ENCODE measurements around the gene MMD.

The MMD gene

GRCh38 chr17:55354010-55354409 lies 67.6 kb downstream of the MMD start:
- DNase-seq (ENCODE audit: low read depth in 1 of 2, low spot score in 1 of 2), result no peak

- no peak for DNase-seq (ENCODE audit: low read depth in 1 of 2, low spot score in 1 of 2)
Observed at GRCh38 chr17:55351226-55351625, 70.4 kb downstream of the MMD start.

GRCh38 chr17:55350825-55351205 lies 70.8 kb downstream of the MMD start:
- no peak for DNase-seq (ENCODE audit: low read depth in 1 of 2, low spot score in 1 of 2)

- peak; percentile 6 to 20 for DNase-seq (ENCODE audit: low read depth in 1 of 2, low spot score in 1 of 2)
Observed at GRCh38 chr17:55348749-55349354, 72.8 kb downstream of the MMD start.

GRCh38 chr17:55347341-55347740 lies 74.3 kb downstream of the MMD start:
- DNase-seq (ENCODE audit: low read depth in 1 of 2, low spot score in 1 of 2), result no peak

- DNase-seq (ENCODE audit: low read depth in 1 of 2, low spot score in 1 of 2), result no peak
Observed at GRCh38 chr17:55346658-55347057, 75.0 kb downstream of the MMD start.

- no peak for DNase-seq (ENCODE audit: low read depth in 1 of 2, low spot score in 1 of 2)
Observed at GRCh38 chr17:55345132-55345531, 76.5 kb downstream of the MMD start.

- DNase-seq (ENCODE audit: low read depth in 1 of 2, low spot score in 1 of 2), result peak in 1 of 2 donors; percentile 7
Observed at GRCh38 chr17:55344514-55344997, 77.1 kb downstream of the MMD start.

GRCh38 chr17:55343900-55344513 lies 77.6 kb downstream of the MMD start:
- DNase-seq (ENCODE audit: low read depth in 1 of 2, low spot score in 1 of 2), result no peak

GRCh38 chr17:55342800-55343585 lies 78.6 kb downstream of the MMD start:
- DNase-seq (ENCODE audit: low read depth in 1 of 2, low spot score in 1 of 2), result no peak
